Prostate gland (tissue), 2 donors: Measurements from ENCODE around the gene RXRB. TPM values are rescaled to one million over a fixed set of nuclear protein-coding genes. Genes with fewer than 3 reads are reported as not detected.

Experiments
- DNase-seq: peaks from one replicate; pipeline ENCODE4 v3.0.0-alpha.2; 2019; ENCODE audit warnings: low spot score
- H3K27ac ChIP-seq, 2 donors: fragments of 200-600 bp; sonication (generic); 2 replicates each; pipeline ENCODE4 v1.5.1; 2017 to 2019
- H3K27me3 ChIP-seq: fragments of 200-600 bp; sonication (generic); replicated peaks from 2 replicates; pipeline ENCODE4 v1.5.1; 2019; ENCODE audit not compliant: insufficient read depth
- H3K36me3 ChIP-seq, 2 donors: fragments of 200-600 bp; sonication (generic); 1 replicate in 1 of 2; 2 replicates in 1 of 2; pipeline versions ENCODE4 v1.5.1 to v1.8.1; 2017 to 2019
- H3K4me1 ChIP-seq: fragments of 200-600 bp; sonication (generic); replicated peaks from 2 replicates; pipeline ENCODE4 v1.5.1; 2019
- H3K4me3 ChIP-seq, 2 donors: fragments of 200-600 bp; sonication (generic); 2 replicates each; pipeline ENCODE4 v1.5.1; 2017 to 2019
- H3K9me3 ChIP-seq: fragments of 200-600 bp; sonication (generic); 2 replicates; pipeline ENCODE4 v1.5.1; 2017
- POLR2A ChIP-seq: fragments of 450-650 bp; IDR thresholded peaks from one replicate; pipeline ENCODE4 v1.6.1; 2016; ENCODE audit warnings: antibody characterized with exemption, mild to moderate bottlenecking
- POLR2AphosphoS5 ChIP-seq: sonication (generic); formaldehyde crosslinking; IDR thresholded peaks from one replicate; pipeline ENCODE4 v1.6.1; 2017; ENCODE audit warnings: antibody characterized with exemption
- WGBS: methylation state at CpG from one replicate; pipeline ENCODE4 v1.1.5; 2018; 5-methylcytosine and 5-hydroxymethylcytosine counted together
- intact Hi-C: fragments of 100-400 bp; cut with DNase I; formaldehyde crosslinking; loops from one replicate; pipeline ENCODE4 v1.14.2; 2022
- total RNA-seq, 2 donors: library from RNA; depleted of rRNA; stranded (reverse); fragments of >200 nt; gene quantifications; one replicate each; pipeline ENCODE4 v1.1.0, GENCODE V29; 2016
- TF ChIP-seq, protein P1 (sequence below), 4 experiments: fragments of 200-600 bp in 2 of 4; fragments of 450-650 bp in 2 of 4; sonication (generic) in 2 of 4; IDR thresholded peaks; 1 replicate in 3 of 4; 2 replicates in 1 of 4; pipeline ENCODE4 v1.5.1; 2016 to 2019; ENCODE audit warnings: antibody characterized with exemption in 4 of 4, mild to moderate bottlenecking in 2 of 4, moderate library complexity in 2 of 4

RXRB gene
- total RNA-seq, 2 donors from 2014 or later = 30.6 to 40.5 TPM

DNA sequence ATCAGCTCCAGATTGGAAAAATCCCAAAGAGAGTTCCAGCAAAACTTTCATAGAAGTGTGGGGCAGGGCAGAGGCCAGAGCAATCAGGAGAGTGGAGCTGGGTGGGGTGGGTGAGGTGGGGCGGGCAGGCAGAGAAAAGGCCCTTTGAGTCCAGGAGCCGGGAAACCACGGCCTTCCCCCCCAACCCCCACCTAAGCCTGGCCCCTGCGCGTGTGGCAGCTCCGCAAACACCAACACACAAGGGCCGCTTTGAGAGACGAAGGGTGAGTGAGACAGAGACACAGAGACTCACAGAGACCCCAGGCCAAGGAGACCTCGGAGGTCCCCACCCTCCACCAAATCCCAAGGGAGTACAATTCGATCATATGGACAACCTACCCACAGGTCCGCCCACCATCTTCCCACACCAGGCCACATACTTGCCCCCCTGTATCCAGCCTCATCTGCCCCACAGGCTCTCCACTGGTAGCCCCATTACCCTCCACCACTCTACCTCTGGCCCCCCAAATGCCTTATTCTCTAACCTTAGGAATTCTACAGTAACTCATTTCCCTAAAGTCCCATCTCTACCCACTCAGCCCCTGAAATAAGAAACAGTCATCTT, 9.9 kb downstream of the RXRB start:
- intact Hi-C loops = no loop called here
- Histone ChIP-seq H3K4me3 (no peak overlapping the region), H3K27ac (no peak overlapping the region), H3K4me1 (peaks cover 7% of the 10 kb centered on the region), H3K9me3 (no peaks in the 10 kb centered on the region), H3K27me3 (no peaks in the 10 kb centered on the region), H3K36me3 (peaks cover 0 to 10% of the 10 kb centered on the region in 2 donors)
- TF ChIP-seq POLR2AphosphoS5 (no peak), POLR2A (no peak)
- TF ChIP-seq, protein P1, sequence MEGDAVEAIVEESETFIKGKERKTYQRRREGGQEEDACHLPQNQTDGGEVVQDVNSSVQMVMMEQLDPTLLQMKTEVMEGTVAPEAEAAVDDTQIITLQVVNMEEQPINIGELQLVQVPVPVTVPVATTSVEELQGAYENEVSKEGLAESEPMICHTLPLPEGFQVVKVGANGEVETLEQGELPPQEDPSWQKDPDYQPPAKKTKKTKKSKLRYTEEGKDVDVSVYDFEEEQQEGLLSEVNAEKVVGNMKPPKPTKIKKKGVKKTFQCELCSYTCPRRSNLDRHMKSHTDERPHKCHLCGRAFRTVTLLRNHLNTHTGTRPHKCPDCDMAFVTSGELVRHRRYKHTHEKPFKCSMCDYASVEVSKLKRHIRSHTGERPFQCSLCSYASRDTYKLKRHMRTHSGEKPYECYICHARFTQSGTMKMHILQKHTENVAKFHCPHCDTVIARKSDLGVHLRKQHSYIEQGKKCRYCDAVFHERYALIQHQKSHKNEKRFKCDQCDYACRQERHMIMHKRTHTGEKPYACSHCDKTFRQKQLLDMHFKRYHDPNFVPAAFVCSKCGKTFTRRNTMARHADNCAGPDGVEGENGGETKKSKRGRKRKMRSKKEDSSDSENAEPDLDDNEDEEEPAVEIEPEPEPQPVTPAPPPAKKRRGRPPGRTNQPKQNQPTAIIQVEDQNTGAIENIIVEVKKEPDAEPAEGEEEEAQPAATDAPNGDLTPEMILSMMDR (IDR thresholded peaks at IDR 0.05) = no peak
- 84% methylated on average over 11 of the region's 11 CpGs for WGBS
- DNase-seq = no peak

DNA sequence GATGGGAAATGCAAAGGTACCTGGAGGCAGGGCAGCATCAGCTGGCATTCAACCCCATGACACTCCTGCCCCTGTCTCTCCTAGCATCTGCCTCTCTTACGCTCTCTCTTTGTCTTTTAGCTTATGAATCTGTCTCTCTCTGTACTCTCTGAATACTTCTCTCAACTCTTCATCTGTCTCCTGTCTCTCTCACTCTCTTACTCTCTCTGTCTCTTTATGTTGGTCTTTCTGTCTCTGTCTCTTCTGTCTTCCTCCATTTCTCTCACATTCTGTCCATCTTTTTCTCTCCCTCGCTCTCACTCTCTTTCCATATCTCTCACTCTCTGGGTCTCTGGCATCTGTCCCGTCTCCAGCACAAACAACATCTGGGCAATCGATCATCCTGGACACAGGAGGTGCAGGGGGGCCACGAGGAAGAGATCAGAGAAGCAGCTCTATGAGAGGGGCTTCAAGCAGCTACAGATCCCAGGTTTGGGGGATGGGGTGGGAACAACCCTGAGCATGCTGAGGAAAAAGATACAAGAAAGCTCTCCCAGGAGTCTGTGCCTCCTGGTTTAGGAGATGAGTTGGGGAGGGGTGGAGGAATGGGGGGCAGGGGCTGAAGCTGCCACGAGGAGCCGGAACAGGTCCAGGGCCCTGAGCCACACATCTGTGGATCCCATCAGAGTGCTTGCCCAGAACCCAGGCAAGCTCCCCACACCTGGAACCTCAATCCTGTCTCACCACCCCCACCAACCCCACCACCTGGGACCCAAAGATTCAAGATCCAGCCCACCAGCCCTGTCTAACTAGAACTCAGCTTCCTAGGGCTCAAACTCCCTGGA, 10.6 kb downstream of the RXRB start:
- H3K27ac ChIP-seq = no peak overlapping the region
- peaks cover 0 to 2% of the 10 kb centered on the region in 2 donors for H3K36me3 ChIP-seq
- TF ChIP-seq POLR2A (no peak), POLR2AphosphoS5 (no peak)
- TF ChIP-seq, protein P1 (IDR thresholded peaks at IDR 0.05) = no peak
- H3K4me3 ChIP-seq = no peak overlapping the region
- H3K27me3 ChIP-seq = no peaks in the 10 kb centered on the region
- H3K4me1 ChIP-seq = peaks cover 7% of the 10 kb centered on the region
- intact Hi-C loops = no loop called here
- 68% methylated on average over 7 of the region's 7 CpGs for WGBS
- no peak for DNase-seq
- H3K9me3 ChIP-seq = no peaks in the 10 kb centered on the region

DNA sequence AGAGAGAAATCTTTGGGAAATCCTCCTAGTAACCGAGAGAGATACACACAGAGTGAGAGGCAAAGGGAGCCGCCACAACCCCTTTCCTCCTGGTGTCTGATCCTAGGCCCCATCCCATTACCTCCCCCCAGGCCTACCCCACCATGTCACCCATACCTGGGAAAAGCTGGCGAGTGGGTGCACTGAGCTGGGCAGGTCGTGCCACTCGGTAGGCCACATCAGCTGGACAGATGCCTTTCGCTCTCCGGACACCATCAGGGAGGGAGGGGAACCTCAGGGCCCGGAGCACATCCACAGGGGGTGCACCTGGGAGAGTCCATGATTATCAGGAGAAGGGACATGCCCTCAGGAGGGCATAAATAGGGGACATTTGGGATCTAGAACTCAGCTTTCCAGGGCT, 11.3 kb downstream of the RXRB start:
- intact Hi-C loops = no loop called here
- Histone ChIP-seq H3K4me1 (peaks cover 7% of the 10 kb centered on the region), H3K27ac (no peak overlapping the region), H3K4me3 (no peak overlapping the region), H3K9me3 (no peaks in the 10 kb centered on the region), H3K36me3 (no peaks in the 10 kb centered on the region), H3K27me3 (no peaks in the 10 kb centered on the region)
- TF ChIP-seq, protein P1 (IDR thresholded peaks at IDR 0.05) = no peak
- TF ChIP-seq POLR2AphosphoS5 = no peak
- TF ChIP-seq POLR2A = no peak
- DNase-seq = no peak
- WGBS = 81% methylated on average over 8 of the region's 8 CpGs

DNA sequence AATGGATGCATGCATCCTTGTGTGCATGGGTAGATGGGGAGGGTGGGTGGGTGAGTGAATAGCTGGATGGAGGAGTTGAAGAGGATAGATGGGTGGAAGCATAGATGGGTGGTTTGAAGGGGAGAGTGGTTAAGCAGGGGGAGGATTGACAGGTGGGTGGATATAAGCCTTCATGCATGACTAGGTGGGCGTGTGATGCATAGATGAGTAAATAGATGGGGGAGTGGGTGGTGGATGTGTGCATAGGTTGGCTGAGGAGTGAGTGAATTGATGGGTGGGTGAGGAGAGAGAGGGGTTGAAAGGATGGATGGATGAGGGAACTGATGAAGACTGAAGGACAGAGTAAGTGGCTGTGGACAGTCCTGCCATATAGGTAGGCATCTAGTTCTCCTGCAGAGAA, 12.7 kb downstream of the RXRB start:
- intact Hi-C loops = no loop called here
- no peaks in the 10 kb centered on the region for H3K27me3 ChIP-seq
- 83% methylated on average over 1 of the region's 1 CpG for WGBS

More for the DNA sequence above, 12.7 kb downstream of the RXRB start:
- Histone ChIP-seq H3K36me3 (no peaks in the 10 kb centered on the region), H3K9me3 (no peaks in the 10 kb centered on the region), H3K27ac (no peak overlapping the region), H3K4me3 (no peak overlapping the region), H3K4me1 (peaks cover 7% of the 10 kb centered on the region)
- TF ChIP-seq POLR2A (no peak), POLR2AphosphoS5 (no peak)
- TF ChIP-seq, protein P1 (IDR thresholded peaks at IDR 0.05) = no peak
- DNase-seq = no peak
